BE2C (cell line): ENCODE measurements around the gene SEC61B.

Experiments
- DNase-seq: peaks from one replicate; pipeline ENCODE4 v3.0.0-alpha.2; 2020
- H3K27me3 ChIP-seq: fragments of 250-450 bp; sonication (Bioruptor Pico); 2 replicates; pipeline ENCODE4 v1.5.1; 2020; ENCODE audit warnings: mild to moderate bottlenecking
- H3K36me3 ChIP-seq: fragments of 250-450 bp; sonication (Bioruptor Pico); 2 replicates; pipeline ENCODE4 v1.5.1; 2020; ENCODE audit warnings: mild to moderate bottlenecking
- H3K4me1 ChIP-seq: fragments of 250-450 bp; sonication (Bioruptor Pico); 2 replicates; pipeline ENCODE4 v1.5.1; 2020
- H3K4me3 ChIP-seq: 2 replicates; pipeline ENCODE4 v1.5.1; 2011; ENCODE audit warnings: low read depth, low read length
- H3K9me3 ChIP-seq: fragments of 250-450 bp; sonication (Bioruptor Pico); 2 replicates; pipeline ENCODE4 v1.5.1; 2020
- CTCF ChIP-seq: IDR thresholded peaks from 2 replicates; pipeline ENCODE4 v1.5.1; 2012; ENCODE audit warnings: mild to moderate bottlenecking, low read depth, low read length

SEC61B gene

GRCh38 chr9:99226054-99226453 lies 4.0 kb downstream of the SEC61B start:
- no peaks in the 10 kb centered on the region for H3K27me3 ChIP-seq
- peaks cover 32% of the 10 kb centered on the region for H3K36me3 ChIP-seq
- H3K9me3 ChIP-seq = no peaks in the 10 kb centered on the region
- H3K4me1 ChIP-seq = no peaks in the 10 kb centered on the region
- TF ChIP-seq CTCF = no peak
- no peak overlapping the region for H3K4me3 ChIP-seq
- no peak for DNase-seq

GRCh38 chr9:99230206-99230605 lies 8.1 kb downstream of the SEC61B start:
- no peak for TF ChIP-seq CTCF
- H3K4me3 ChIP-seq = no peak overlapping the region
- no peaks in the 10 kb centered on the region for H3K4me1 ChIP-seq
- no peaks in the 10 kb centered on the region for H3K9me3 ChIP-seq
- H3K27me3 ChIP-seq = no peaks in the 10 kb centered on the region
- DNase-seq = no peak
- H3K36me3 ChIP-seq = peaks cover 32% of the 10 kb centered on the region

GRCh38 chr9:99231711-99232110 lies 9.6 kb downstream of the SEC61B start:
- H3K27me3 ChIP-seq = no peaks in the 10 kb centered on the region
- H3K36me3 ChIP-seq = peaks cover 28% of the 10 kb centered on the region
- H3K9me3 ChIP-seq = no peaks in the 10 kb centered on the region
- peak; percentile 90 for TF ChIP-seq CTCF
- no peak overlapping the region for H3K4me3 ChIP-seq
- H3K4me1 ChIP-seq = no peaks in the 10 kb centered on the region
- DNase-seq = peak; percentile 63

- Histone ChIP-seq H3K4me3 (no peak overlapping the region), H3K9me3 (no peaks in the 10 kb centered on the region), H3K4me1 (peaks cover 9% of the 10 kb centered on the region), H3K27me3 (no peaks in the 10 kb centered on the region), H3K36me3 (peaks cover 17% of the 10 kb centered on the region)
- DNase-seq = no peak
- TF ChIP-seq CTCF = no peak
These were observed 12.5 kb downstream of the SEC61B start for GRCh38 chr9:99234618-99235017.

- Histone ChIP-seq H3K36me3 (peaks cover 15% of the 10 kb centered on the region), H3K4me3 (no peak overlapping the region), H3K4me1 (peaks cover 10% of the 10 kb centered on the region), H3K9me3 (no peaks in the 10 kb centered on the region), H3K27me3 (no peaks in the 10 kb centered on the region)
- no peak for DNase-seq
- TF ChIP-seq CTCF = no peak
These were observed 13.0 kb downstream of the SEC61B start for GRCh38 chr9:99235069-99235468.

GRCh38 chr9:99235926-99236634 lies 14.0 kb downstream of the SEC61B start:
- H3K4me1 ChIP-seq = peaks cover 10% of the 10 kb centered on the region
- DNase-seq = no peak
- H3K4me3 ChIP-seq = no peak overlapping the region
- no peaks in the 10 kb centered on the region for H3K9me3 ChIP-seq
- peaks cover 8% of the 10 kb centered on the region for H3K36me3 ChIP-seq
- H3K27me3 ChIP-seq = no peaks in the 10 kb centered on the region
- no peak for TF ChIP-seq CTCF
